Activated CD4-positive, alpha-beta T cell treated with anti-CD3 and anti-CD28 coated beads, Interleukin-2, amount 50 U/mL, for 1 hour (primary cell): Measurements from ENCODE around the gene EGLN3.

ENCODE experiments used
- DNase-seq: peaks from one replicate; pipeline ENCODE4 v3.0.0-alpha.2; 2020

The EGLN3 gene

GRCh38 chr14:33909380-33910084 lies 41.3 kb downstream of the EGLN3 start:
- no peak for DNase-seq

- no peak for DNase-seq
These were observed 42.2 kb downstream of the EGLN3 start for GRCh38 chr14:33908540-33909223.

GRCh38 chr14:33906968-33907367 lies 43.9 kb downstream of the EGLN3 start:
- DNase-seq: no peak

GRCh38 chr14:33904609-33905008 lies 46.3 kb downstream of the EGLN3 start:
- DNase-seq: no peak

GRCh38 chr14:33903369-33903768 lies 47.5 kb downstream of the EGLN3 start:
- DNase-seq: no peak

GRCh38 chr14:33902363-33902762 lies 48.5 kb downstream of the EGLN3 start:
- DNase-seq: no peak

GRCh38 chr14:33901426-33902155 lies 49.3 kb downstream of the EGLN3 start:
- no peak for DNase-seq

GRCh38 chr14:33900706-33901105 lies 50.2 kb downstream of the EGLN3 start:
- no peak for DNase-seq

GRCh38 chr14:33899723-33900341 lies 51.0 kb downstream of the EGLN3 start:
- no peak for DNase-seq

GRCh38 chr14:33897878-33898535 lies 52.9 kb downstream of the EGLN3 start:
- no peak for DNase-seq

GRCh38 chr14:33897382-33897781 lies 53.5 kb downstream of the EGLN3 start:
- no peak for DNase-seq

- no peak for DNase-seq
These were observed 56.5 kb downstream of the EGLN3 start for GRCh38 chr14:33894339-33894738.

GRCh38 chr14:33891700-33892099 lies 59.2 kb downstream of the EGLN3 start:
- DNase-seq: no peak

GRCh38 chr14:33884916-33885315 lies 66.0 kb downstream of the EGLN3 start:
- no peak for DNase-seq

GRCh38 chr14:33880330-33880729 lies 70.5 kb downstream of the EGLN3 start:
- DNase-seq: no peak

- DNase-seq: no peak
These were observed 71.1 kb downstream of the EGLN3 start for GRCh38 chr14:33879684-33880286.

- no peak for DNase-seq
These were observed 74.6 kb downstream of the EGLN3 start for GRCh38 chr14:33876274-33876673.
